ENCODE data around the gene ADIPOQ. TPM values are rescaled to one million over a fixed set of nuclear protein-coding genes. Genes with fewer than 3 reads are reported as not detected.
"Not testable (repeated sequence)": the region's sequence is repeated elsewhere in the genome, so short reads cannot be mapped to it uniquely, and the experiment has no call there.

ADIPOQ gene
- total and polyA plus RNA-seq, 12 donors: 0.39 to 47.0 (median 6.8) TPM; not detected in 1

GRCh38 chr3:186870421-186871201 is 28.1 kb downstream of the ADIPOQ start:
- WGBS, 2 donors: 61 to 62% methylated on average over 5 of the region's 5 CpGs
- H3K27ac ChIP-seq: peak overlapping the region in 5 of 10 donors; percentile 28 to 70 (median 41)
- no peak for DNase-seq
- no peak overlapping the region for H3K4me3 ChIP-seq
- TF ChIP-seq, protein P1, sequence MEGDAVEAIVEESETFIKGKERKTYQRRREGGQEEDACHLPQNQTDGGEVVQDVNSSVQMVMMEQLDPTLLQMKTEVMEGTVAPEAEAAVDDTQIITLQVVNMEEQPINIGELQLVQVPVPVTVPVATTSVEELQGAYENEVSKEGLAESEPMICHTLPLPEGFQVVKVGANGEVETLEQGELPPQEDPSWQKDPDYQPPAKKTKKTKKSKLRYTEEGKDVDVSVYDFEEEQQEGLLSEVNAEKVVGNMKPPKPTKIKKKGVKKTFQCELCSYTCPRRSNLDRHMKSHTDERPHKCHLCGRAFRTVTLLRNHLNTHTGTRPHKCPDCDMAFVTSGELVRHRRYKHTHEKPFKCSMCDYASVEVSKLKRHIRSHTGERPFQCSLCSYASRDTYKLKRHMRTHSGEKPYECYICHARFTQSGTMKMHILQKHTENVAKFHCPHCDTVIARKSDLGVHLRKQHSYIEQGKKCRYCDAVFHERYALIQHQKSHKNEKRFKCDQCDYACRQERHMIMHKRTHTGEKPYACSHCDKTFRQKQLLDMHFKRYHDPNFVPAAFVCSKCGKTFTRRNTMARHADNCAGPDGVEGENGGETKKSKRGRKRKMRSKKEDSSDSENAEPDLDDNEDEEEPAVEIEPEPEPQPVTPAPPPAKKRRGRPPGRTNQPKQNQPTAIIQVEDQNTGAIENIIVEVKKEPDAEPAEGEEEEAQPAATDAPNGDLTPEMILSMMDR (IDR thresholded peaks at IDR 0.05): no peak
- H3K36me3 ChIP-seq: no peaks in the 10 kb centered on the region
- no peaks in the 10 kb centered on the region for H3K9me3 ChIP-seq
- peak in 4 of 8 donors; percentile 19 to 55 (median 42) for ATAC-seq
- no peaks in the 10 kb centered on the region for H3K27me3 ChIP-seq
- H3K4me1 ChIP-seq: peaks cover 0 to 32% (median 15%) of the 10 kb centered on the region in 9 donors
- intact Hi-C loops (cut with DNase I): no loop called here

DNA sequence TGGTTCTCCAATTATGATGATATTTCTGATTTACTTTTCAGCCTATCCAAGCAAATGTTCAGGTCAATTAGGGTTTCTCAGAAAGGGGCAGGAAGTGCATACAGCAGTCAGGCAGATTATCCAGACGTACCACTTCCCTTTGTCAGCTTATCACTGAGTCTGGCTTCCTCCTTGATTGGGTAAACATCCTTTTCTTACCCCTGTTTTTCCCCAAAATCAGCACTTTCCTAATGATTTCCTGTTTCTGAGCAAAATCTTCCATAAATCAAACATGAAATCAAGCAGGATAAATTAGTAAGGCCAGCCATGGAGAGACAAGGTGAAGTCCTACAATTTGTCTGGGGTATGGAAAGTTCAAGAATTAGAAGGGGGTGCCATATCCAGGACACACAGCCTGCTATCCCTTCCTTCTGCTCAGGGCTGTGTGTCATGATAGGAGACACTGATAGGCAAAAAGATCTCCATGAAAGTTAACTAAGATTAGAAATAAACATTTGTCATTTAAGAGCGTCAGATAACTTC is 29.0 kb downstream of the ADIPOQ start:
- peaks cover 0 to 1% (median 0%) of the 10 kb centered on the region in 11 donors for H3K9me3 ChIP-seq
- 52 to 56% methylated on average over 2 of the region's 2 CpGs for WGBS, 2 donors
- DNase-seq: no peak
- TF ChIP-seq, protein P1 (IDR thresholded peaks at IDR 0.05): no peak
- intact Hi-C loops (cut with DNase I): no loop called here
- H3K36me3 ChIP-seq: no peaks in the 10 kb centered on the region
- H3K4me1 ChIP-seq: peaks cover 0 to 32% (median 15%) of the 10 kb centered on the region in 9 donors
- H3K27me3 ChIP-seq: no peaks in the 10 kb centered on the region
- no peak overlapping the region for H3K4me3 ChIP-seq
- ATAC-seq: peak in 7 of 8 donors; percentile 38 to 88 (median 72)
- peak overlapping the region in 4 of 10 donors; percentile 32 to 70 (median 54) for H3K27ac ChIP-seq

GRCh38 chr3:186873796-186874195 is 31.3 kb downstream of the ADIPOQ start:
- 97% methylated on average over 9 to 29 of the region's 30 CpGs for WGBS, 2 donors
- intact Hi-C loops (cut with DNase I): not testable (repeated sequence)

DNA sequence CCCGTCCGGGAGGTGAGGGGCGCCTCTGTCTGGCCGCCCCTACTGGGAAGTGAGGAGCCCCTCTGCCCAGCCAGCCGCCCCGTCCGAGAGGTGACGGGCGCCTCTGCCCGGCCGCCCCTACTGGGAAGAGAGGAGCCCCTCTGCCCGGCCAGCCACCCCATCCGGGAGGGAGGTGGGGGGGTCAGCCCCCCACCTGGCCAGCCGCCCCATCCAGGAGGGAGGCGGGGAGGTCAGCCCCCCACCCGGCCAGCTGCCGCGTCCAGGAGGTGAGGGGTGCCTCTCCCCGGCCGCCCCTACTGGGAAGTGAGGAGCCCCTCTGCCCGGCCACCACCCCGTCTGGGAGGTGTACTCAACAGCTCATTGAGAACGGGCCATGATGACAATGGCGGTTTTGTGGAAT is 31.7 kb downstream of the ADIPOQ start:
- H3K9me3 ChIP-seq; H3K27me3 ChIP-seq; ATAC-seq; H3K36me3 ChIP-seq; DNase-seq; H3K27ac ChIP-seq; intact Hi-C loops (cut with DNase I); H3K4me3 ChIP-seq: not testable (repeated sequence)
- WGBS, 2 donors: 96 to 98% methylated on average over 11 to 12 of the region's 24 CpGs
- peaks cover 0 to 30% (median 15%) of the 10 kb centered on the region in 9 donors for H3K4me1 ChIP-seq

More at GRCh38 chr3:186873796-186874195, 31.3 kb downstream of the ADIPOQ start:
- H3K27me3 ChIP-seq, H3K27ac ChIP-seq, H3K36me3 ChIP-seq, DNase-seq, H3K9me3 ChIP-seq, H3K4me3 ChIP-seq, ATAC-seq: not testable (repeated sequence)
- H3K4me1 ChIP-seq: peaks cover 0 to 32% (median 15%) of the 10 kb centered on the region in 9 donors

DNA sequence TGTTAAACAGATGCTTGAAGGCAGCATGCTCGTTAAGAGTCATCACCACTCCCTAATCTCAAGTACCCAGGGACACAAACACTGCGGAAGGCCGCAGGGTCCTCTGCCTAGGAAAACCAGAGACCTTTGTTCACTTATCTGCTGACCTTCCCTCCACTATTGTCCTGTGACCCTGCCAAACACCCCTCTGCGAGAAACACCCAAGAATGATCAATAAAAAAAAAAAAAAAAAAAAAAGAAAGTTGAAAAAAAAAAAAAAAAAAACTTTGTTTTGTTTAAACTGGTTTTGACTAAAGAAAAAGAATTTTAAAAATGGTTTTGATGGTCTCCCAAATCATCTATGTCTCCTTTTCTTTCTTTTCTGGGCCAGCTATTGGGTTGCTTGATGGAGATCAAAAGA is 32.3 kb downstream of the ADIPOQ start:
- 74 to 86% methylated on average over 1 of the region's 4 CpGs for WGBS, 2 donors

More for the DNA sequence above, 32.3 kb downstream of the ADIPOQ start:
- H3K36me3 ChIP-seq; H3K27me3 ChIP-seq; H3K4me3 ChIP-seq; intact Hi-C loops (cut with DNase I); H3K9me3 ChIP-seq; ATAC-seq; H3K27ac ChIP-seq; DNase-seq: not testable (repeated sequence)
- H3K4me1 ChIP-seq: peaks cover 0 to 24% (median 14%) of the 10 kb centered on the region in 9 donors

Data from heart right ventricle (tissue), 16 donors.